Stimulated activated CD4-positive, alpha-beta T cell treated with anti-CD3 and anti-CD28 coated beads, Interleukin-2, amount 100 ng/mL, for 4 hours (primary cell): ENCODE data around the gene HAAO.
A peak's percentile ranks its signal among the peaks of the same experiment; 100 is the strongest.
"Not testable (repeated sequence)": the region's sequence is repeated elsewhere in the genome, so short reads cannot be mapped to it uniquely, and the experiment has no call there.

Experiments
- DNase-seq: peaks from one replicate; pipeline ENCODE4 v3.0.0-alpha.2; 2020; ENCODE audit warnings: low read depth

The HAAO gene

DNA sequence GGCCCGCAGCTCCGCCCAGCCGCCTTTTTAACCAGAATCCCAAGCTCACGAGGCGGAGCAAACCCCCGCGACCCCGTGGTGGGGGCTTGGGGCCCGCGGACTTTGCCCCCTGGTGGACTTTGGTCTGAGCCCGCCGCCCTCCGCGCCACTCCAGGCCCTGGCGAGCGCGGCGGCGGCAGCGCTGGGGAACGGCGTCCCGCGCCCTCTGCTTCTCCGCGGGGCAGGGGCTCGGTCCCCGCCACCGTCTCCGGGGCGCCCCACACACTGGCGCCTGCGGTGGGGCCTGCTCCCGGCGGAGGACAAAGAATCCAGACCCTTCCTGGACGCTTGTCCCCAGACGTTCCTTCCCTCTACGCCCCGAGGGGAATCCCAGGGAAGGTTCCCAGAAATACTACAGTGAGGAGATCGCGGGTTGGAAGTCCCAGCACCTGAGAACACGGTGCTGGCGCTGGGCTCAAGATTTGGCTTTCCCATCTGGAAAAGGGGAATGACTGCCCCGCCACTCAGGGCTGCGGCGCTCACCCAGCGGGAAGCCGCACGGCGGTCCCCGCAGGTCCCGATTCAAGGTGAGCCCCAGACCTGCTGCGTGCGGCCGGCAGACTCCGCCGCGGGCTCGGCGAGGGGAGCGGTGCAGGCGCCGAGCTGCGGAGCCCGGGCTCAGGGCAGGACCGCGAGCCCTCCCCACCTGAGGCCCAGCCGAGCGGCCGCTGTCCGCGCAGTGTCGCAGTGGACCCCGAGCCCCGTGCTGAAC is at the start of gene HAAO:
Gene HAAO (minus strand): TSS at position 1 of the 751 bp plus-strand sequence. CDS start 47 bp downstream, outside the sequence.
- DNase-seq = no peak

DNA sequence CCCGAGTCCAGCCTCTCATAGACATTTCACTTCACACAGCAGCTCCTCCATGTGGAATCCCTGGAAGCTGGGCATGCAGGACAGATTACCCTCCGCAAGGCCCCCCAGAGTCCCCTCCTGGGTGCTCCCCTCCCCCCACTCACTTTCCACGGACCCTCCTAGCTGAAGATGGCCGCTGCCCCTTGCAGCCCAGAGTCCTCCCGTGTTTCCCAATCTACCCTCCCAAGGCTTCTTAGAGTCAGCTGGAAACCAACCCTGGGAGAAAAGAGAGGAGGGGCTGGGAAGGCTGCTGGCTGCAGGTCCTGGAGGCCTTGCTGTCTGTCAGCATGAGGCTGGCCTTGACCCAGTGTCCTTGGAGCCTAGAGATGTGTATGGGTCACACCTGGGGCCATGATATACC is 49.0 kb upstream of the HAAO start:
- DNase-seq = no peak

DNA sequence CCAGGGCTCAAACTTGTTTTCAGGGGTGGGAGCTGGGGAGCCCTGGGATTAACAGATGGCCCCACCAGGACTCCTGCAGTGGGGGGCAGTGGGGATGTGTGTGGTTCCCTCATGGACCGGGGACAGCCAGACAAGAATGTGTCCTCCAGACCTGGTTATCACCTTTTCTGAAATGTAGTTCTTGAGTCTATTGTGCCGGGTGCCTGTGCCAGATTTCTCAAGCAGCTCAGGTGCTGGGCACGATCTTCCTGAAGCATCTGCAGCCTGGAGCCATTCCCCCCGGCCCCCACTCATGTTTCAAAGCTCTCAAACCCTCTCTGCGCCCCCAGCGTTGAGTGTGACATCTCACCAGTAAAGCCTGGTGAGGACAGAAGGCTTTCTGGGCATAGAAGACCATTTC is 48.4 kb upstream of the HAAO start:
- no peak for DNase-seq

DNA sequence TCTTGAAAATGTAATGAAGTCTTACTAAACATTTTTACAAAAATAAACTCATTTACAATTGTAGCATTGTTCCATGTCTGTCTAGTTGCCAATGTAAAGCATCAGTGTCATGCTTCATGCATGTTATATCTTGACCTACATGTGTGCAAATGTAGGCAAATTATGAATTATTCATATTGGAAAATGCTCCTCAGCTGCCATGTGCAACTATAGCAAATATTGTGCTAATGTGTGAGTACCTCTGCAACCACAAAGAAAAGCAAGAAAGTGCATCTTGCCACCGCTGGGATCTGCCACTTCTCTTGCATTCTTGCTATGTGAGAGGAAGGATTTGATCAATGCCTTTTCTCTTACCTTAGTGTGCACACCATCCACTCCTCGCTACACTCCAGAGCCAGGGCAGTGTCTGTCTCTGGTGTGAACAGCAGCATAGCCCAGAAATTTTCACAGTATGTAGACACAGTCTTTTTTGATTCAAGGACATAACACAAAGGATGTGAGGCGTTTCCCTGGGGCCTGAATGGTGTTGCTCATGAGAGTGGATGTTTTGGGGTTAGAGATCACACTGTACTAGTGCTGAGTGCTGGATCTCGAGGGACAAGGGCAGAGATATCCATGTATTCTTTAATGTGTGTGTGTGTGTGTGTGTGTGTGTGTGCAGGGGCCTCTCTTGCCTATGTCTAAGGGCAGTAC is 47.6 kb upstream of the HAAO start:
- DNase-seq = no peak

DNA sequence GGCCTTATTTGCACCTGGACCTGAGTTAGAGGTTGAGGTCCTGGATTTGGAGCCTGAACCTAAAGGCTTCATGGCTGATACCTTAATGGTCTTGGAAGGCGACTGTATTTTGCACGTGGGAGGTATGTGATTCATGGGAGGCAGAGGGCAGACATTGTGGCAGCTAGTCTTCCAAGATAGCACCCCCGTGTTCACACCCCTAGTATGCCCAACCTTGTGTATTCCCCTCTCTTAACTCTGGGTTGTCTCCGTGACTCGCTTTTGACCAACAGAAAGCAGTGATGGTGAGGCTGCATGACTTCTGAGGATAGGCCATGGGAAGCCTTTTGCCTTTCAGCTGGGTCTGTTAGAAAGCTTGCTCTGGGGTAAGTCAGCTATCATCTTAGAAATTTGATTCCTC is 45.8 kb upstream of the HAAO start:
- no peak for DNase-seq

DNA sequence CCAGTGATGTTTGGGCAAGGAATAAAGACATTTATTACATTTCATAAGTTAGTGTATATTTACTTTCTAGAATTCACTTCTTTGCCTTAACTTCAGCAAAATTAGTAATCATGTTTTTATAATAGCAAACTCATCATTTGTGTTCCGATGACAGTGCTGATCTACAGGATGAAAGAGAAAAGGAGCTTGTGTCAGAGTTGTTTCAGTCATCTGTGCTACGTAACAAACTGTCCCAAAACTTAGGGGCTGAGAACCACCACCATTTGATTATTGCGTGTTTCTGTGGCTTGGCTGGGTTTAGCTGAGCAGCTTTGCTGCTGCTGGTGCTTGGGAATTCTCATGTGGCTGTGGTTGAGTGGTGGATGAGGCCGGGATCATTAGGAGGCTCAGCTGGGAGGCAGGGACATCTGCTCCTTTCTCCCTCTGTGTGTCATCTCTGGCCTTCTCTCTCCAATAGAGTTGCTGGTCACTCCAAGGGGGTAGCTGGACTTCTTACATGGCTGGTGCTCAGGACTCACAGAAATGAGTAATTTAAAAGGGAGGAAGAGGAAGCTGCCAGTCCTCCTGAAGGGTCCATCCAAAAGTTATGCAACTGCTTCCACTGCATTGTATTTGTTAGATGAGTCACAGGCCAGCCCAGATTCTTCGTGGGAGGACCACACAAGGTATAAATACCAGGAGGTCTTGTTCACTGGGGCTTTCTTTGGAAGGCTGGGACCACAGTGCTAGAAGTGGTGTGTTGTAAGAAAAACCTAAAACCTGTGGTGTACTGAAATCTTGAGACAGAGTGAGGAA is 43.4 kb upstream of the HAAO start:
- DNase-seq = no peak

DNA sequence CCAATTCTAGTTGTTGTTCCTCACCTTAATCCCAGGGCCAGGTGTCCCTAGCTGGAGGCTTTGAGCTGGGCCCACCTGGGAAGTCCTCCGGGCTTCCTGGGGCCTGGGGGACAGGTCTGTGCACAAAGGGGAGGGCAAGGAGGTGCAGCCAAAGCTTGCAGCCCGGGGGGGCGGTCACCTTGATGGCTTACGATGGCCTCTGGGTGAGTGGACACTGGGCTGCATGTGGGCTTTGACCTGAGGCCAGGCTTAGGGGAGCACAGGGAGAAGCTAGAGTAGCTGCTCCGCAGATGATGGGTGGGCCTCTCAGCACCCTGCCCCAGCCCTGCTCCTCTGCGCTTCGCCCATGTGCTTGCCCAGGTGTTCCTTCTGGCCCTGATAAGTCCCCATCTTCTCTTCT is 41.8 kb upstream of the HAAO start:
- DNase-seq = no peak

DNA sequence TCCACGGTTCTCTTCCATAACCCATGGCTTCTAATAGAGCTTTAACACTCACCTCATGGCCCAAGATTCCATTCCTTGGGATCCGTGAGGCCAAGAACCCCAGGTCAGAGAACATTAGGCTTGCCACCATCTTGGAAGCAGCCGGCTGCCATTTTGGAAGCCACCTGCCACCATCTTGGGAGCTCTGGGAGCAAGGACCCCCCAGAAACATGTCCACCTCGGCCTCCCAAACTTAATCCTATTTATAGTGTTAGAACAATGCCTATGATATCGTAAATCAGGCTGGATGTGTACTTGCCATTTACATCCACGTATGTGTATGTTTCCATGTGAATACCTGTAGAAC is 39.9 kb upstream of the HAAO start:
- DNase-seq = no peak

DNA sequence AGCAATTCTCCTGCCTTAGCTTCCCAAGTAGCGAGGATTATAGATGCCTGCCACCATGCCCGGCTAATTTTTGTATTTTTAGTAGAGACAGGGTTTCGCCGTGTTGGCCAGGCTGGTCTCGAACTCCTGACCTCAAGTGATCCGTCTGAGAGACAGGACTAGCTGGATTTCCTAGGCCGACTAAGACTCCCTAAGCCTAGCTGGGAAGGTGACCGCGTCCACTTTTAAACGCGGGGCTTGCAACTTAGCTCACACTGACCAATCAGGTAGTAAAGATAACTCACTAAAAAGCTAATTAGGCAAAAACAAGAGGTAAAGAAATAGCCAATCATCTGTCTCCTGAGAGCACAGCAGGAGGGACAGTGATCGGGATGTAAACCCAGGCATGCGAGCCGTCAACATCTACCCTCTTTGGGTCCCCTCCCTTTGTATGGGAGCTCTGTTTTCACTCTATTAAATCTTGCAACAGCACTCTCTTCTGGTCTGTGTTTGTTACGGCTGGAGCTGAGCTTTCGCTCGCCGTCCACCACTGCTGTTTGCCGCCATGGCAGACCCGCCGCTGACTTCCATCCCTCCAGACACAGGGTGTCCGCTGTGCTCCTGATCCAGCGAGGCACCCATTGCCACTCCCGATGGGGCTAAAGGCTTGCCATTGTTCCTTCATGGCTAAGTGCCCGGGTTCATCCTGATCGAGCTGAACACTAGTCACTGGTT is 39.3 kb upstream of the HAAO start:
- not testable (repeated sequence) for DNase-seq

DNA sequence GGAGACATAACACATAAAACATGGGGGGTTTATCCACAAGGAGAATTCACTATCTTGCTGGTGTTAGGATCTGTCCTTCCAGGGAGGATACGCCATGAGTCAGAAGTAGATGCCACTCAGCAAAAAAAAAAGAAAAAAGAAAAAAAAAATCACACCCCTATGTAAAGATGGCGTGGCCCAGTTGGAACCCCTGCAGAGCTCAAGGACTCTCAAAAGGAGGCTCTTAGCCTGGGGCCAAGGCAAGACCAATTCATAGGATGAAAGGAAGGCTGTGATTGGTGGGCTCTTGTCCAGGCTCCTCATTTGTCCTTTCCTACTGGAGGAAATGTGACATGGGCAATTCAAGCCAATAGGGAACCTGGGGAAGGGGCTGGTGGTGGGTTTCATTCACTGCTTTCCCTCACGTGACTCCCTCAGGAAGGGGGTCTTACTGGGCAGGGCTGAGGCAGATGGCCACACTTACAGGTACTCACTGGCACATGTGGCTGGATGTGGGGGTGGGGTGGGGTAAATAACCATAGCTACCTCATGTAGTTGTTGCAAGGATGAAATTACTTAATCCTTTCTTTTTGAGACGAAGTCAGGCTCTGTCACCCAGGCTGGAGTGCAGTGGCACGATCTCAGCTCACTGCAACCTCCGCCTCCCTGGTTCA is 38.7 kb upstream of the HAAO start:
- DNase-seq = no peak

DNA sequence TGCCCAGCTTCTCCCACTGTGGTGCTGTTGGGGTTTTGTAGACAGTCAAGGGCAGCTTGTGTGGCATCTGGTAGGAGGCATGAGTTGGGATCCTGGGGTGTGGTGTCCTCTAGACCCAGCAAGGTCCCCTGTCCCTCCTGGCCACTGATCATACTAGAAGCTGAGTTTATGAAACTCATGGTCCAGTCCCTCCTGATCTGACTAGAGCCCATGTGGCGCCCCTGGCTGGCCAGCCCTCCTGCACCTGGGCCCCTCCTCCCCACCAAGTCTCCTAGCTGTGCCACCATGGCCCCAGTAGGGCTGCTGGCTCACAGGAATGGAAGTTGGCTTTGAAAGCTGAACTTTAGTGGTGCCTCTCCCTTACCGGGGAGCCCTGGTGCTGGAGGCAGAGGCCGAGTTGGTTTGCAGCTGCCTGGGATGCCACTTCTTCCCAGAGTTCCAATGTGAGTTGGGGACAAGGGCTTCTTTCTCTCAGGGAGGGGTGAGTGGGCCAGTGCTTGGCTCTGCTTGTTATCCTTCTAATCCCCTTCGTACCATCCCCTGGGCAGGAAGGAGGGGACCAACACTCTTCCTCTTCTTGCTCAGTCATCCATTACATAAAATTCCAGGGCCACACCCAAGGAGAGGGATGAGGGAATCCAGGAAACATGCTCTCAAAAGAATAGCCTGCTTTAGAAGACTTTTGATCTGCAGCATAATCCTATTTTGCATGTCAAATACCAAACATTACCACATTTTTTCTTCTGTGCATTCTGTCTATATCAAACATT is 37.5 kb upstream of the HAAO start:
- no peak for DNase-seq

DNA sequence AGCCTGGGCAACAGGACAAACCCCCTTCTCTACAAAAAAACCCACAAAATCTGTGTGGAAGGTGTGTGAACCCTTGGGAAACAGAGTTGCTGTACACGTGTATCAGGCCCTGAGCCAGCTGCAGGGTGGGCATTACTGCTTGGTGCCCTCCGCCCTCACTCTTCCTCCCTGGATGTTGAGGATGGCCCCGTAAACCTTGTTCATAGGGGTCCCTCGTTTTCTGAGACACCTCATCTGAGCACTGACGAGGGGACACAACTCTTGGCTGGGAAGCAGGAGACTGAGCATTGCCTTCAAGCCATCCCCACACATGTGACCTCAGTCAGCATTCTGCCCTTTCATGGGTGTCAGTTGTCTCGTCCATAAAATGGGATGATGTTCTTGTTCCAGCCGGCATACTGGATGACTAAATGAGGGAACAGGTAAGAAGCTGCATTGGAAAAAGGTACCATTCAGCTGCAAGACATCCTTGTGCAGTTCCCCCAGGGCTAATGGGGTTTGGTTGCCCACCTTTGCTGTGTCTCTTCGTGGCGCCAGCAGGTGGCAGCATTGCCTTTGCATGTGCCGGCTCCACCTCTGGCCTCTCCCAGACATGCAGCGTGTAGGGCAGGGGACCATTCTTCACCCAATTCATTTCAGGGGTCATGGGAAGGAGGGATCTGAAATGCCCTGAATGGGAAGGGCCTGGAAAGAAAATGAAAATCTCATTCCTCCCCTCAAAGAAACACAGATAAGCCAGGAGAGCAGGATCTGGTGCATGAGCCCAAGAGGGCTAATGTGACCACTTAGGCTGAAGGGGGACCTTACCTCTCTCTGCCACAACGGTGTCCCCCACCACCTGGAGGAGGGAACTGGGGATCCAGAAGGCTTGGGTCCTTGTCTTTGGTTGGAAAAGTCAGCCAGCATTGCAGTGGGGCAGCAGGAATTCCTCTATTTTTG is 36.4 kb upstream of the HAAO start:
- peak; percentile 51 for DNase-seq

DNA sequence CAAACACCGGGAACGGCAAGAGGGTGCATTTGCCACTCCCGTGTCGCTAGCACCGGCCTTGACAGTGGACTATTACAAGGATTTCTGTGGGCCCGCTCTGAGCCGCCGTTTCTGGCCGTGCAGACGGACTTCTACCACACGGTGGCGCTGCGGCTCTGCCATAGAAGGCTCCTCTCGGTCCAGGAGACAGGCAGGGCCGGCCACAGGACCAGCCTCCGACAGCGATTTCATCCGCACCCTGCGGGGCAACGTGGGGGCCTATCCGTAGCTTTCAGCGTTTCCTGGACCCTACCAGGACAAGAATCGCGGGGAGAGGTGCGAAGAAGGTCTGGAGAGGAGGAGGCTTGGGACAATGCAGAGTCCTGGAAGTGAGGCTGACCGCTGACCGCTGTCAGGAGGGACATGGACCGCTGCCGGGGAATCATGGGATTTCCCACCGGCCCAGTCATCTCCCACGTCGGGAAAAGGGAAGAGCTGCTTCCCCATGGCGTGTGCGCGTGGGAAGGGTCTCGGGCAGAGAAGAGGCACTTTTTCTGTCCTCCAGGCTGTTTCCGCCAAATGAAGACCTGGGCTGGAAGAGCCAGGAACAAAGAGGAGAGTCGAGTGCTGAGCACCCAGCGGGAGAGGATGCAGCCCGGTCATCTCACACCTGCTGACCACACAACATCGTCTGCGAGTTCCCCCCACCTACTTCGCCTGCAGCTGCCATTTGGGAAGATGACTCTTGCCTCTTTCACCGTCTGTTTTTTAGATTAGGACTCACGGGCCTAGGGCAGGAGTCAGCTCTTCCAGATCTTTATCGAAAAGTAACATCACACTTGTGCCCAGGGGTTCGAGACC is 35.5 kb upstream of the HAAO start:
- peak; percentile 60 for DNase-seq

DNA sequence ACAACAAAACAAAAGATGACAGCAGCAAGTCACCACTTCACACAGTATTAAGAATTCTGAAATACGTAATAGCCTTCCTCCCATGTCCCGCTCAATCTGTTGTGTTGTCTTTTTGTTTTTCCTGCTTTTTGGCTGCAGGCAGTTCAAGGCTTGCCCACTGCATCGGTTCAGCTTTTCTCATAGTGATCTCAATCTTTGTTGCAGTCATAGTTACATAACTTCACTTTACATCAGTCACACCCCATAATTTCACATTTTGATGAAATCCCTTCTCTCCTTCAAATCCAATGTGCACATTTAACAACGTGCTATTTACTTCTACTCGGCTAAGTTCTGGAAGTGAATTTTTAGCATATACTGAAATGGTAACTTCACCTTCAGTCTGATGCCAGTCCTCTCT is 33.8 kb upstream of the HAAO start:
- DNase-seq = no peak

DNA sequence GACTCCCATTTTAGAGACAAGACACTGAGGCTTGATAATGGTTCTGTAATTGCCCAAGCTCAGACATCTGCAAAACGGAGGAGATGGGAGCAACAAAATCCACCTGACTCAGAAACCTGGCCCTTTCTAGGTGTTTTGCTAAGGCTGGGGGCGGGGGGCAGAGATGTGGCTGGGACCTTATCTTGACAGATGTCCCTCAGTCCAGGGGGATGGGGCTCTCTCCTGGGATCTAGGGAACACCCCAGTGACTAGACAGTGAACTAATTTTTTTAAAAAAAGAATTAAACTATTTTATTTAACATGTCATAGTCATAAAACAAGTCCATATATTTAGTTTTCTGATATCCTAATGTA is 32.0 kb upstream of the HAAO start:
- DNase-seq = no peak

DNA sequence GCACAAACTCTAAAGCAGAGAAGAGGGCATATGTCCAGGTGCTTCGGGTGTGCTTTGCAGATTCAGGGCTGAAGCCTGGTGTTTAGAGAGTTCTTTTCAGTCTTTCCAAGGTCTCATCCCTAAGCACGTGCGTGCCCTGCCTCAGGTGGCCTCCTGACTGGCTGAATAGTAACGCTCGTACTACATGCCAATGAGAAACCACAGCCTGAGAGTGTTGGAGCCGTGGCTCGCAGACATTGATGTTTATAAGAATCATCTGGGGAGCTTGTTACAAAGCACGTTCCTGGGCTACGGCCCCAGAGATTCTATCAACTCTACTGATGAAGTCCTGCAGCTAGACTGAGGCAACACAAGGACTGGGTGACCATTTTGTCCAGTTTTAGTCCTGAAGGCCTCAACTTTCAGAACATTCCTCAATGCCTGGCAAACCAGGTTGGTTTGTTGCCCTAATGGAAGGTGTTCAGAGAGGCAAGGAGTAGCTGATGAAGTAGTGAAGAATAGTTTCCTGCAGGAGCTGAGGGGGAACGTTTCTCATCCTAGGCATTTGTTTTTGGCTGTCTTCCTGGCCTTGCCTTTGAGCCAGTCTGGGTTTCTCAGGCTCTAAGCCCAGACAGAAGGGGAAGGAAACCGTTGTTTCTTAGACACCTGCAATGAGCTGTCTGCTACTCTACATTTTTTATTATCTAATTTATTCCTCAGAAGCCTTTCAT is 31.5 kb upstream of the HAAO start:
- DNase-seq = no peak

DNA sequence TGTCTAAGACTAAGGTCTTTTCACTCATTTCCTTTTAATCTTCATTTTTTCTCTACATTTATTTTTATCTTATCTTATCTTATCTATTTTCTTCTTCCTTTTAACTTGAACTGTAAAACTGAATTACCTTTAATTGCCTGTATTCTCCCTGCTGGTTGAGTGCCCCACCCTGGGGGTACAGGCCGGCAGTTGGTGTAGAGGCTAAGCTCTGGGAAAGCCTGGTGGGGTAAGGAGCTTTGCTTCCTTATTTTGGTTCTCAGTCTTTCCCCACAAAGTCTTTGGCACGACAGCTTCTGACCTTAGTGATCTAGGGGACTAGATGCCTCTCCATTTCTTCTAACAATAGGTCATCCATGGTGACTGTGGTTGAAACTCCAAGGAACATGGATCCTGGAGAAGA is 26.8 kb upstream of the HAAO start:
- no peak for DNase-seq

DNA sequence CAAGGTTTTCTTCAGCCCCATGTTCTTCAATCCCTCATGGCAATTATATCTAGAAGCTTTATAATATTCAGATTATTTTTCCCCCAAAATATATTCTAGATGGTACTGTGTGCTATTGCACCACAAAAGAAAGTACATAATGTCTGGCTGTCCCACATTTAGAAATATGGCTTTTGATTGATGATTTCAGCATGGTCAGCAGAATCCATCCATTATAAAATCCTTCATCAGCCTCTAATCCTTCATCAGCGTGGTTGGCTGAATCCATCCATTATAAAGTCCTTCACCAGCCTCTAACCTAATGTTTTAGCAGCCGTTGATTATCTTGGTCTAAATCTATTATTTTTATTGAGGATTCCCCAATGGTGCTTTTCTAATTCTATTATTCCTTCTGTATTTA is 23.3 kb upstream of the HAAO start:
- DNase-seq = no peak

DNA sequence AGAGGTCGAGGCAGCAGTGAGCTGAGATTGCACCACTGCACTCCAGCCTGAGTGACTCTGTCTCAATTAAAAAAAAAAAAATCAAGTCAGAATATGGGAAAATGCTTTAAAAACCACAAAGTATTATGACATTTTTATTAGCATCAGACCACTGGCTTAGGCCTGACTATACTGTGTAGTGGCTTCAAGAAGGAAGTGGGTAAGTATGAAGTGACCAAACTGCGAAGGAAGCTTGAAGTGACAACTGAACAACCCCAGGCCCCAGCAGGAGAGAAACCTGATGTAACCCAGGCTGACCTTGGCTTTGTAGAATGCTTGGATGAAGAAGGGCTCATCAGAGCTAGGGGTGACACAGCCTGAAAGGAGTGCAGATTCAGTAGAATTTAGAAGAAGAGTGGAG is 21.4 kb upstream of the HAAO start:
- no peak for DNase-seq
